Measurements from ENCODE around the gene TTC3.

Gene TTC3

GRCh38 chr21:37153935-37154350 lies 80.9 kb downstream of the TTC3 start:
- no peak for DNase-seq (ENCODE audit: low read depth)

DNA sequence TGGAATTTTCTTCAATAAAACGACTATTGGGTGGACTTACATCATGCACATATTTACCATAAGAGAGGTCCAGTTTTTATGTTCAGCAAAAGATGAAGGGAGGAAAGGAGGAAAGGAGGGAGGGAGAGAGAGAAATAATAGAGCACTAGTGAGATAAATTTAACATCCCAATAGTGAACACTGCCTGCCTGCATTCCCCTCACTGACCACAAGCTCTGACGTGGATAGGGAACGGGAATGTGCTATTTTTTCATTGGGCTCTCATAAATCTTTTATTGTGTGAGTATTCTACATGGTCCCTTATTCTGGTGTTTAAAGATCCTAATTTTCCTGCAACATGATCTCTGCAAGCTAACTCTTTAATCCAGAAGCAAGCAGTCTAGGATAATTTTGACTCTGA lies 82.1 kb downstream of the TTC3 start:
- DNase-seq (ENCODE audit: low read depth) = no peak

DNA sequence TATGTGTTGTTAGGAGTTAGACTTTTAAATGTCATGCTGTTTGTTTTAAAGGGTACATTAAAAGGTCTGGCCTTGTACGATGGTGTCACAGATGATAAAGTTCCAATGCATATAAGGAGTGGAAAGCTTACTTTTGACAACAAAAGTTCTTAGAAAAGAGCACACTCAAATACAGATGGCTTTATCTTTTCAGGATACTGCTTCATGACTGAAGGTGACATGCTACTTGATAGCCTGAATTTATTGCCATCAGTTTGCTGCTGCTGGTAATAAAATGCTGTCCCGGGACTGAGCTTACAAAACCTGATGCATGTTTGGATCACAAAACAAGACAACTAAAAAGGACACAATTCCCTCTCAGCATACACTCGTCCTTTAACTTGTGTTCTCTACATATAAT lies 84.9 kb downstream of the TTC3 start:
- no peak for DNase-seq (ENCODE audit: low read depth)

DNA sequence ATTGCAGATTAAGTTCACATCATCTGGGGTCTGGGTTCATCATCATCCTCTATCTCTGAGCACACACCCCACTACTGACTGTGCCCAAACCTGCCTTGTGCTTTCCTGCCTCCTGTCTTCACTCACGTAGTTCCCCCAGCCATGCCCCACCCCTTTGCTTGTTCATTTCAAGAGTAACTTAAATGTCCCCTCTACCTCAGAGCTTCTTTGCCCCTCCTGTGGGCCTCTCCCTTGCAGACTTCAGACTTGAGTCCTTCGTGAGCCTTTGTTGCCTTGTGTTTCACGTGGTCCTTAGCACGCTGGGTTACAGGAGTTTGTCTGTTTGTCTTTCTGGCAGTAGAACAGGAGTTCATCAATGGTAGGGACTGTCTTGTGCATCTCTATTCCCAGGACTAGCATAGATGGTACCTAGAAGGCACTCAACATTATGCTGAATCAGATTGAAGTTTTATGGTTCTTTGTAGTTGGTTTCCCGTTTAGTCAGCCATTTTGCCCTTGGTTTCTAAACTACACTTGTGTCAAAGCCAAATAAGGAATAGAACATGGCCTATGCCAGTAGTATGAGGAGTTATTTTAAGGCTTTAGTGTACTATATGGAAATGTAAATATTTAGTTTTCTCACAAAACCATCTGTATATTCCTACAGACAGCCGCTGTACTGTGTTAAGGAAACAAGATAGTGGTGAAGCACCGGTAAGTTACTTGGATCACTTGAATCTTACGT lies 86.2 kb downstream of the TTC3 start:
- no peak for DNase-seq (ENCODE audit: low read depth)

- no peak for DNase-seq (ENCODE audit: low read depth)
Observed at GRCh38 chr21:37159949-37160348, 86.9 kb downstream of the TTC3 start.

- DNase-seq (ENCODE audit: low read depth) = no peak
Observed at GRCh38 chr21:37164742-37165141, 91.7 kb downstream of the TTC3 start.

- DNase-seq (ENCODE audit: low read depth) = no peak
Observed at GRCh38 chr21:37165586-37165985, 92.5 kb downstream of the TTC3 start.

GRCh38 chr21:37166733-37167132 lies 93.7 kb downstream of the TTC3 start:
- DNase-seq (ENCODE audit: low read depth) = no peak

DNA sequence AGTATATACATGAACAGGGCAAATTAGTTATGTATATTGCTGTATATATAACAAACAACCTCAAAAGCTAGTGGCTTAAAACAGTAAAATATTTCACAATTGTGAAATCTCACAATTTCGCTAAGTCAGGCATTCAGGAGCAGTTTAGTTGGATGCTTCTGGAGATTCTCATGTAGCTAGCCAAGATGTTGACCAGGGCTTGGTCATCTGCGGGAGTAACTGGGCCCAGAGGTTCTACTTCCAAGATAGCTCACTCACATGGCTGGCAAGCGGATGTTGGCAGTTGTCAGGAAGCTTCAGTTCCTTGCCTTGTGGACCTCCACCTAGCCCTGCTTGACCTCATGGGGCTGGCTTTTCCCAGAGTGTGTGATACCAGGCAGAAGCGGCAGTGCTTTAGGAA lies 95.6 kb downstream of the TTC3 start:
- DNase-seq (ENCODE audit: low read depth) = no peak

DNA sequence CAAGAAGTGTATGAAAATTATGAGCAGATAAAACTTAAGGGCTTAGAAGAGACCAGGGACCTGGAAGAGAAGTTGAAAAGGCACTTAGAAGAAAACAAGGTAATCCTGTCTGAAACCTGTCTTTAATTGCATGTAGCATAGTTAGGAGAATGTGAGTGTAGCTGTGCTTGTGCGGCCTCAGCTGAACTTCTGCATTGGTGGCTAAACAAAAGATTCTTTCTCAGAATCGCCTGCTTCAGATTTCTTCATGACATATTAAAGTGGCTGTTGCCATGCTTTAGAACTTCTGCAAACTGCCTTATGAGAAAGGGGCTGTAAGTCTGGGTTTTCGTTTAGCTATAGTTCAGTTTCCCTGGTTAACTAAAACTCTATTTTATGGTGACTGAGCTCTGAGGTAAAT lies 99.6 kb downstream of the TTC3 start:
- DNase-seq (ENCODE audit: low read depth) = no peak

- no peak for DNase-seq (ENCODE audit: low read depth)
Observed at GRCh38 chr21:37176716-37177115, 103.7 kb downstream of the TTC3 start.

DNA sequence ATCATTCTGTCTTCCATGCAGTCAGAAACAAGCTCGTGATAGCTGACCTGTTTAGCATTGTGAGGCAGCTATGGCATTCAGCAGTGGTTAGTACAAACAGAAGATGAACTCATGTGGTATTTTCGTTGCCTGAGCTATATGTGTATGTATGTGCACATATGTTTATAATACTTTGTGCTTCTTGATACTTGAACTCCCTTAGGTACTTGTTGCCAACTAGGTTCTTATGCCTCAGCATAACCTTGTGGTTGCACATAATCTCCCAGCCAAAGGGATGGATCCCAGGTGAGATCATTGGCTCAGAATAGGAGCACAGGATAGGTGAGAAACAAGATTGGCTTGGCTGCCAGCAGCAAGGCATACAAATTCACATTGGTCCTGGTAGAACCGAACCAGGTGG lies 108.0 kb downstream of the TTC3 start:
- DNase-seq (ENCODE audit: low read depth) = no peak

DNA sequence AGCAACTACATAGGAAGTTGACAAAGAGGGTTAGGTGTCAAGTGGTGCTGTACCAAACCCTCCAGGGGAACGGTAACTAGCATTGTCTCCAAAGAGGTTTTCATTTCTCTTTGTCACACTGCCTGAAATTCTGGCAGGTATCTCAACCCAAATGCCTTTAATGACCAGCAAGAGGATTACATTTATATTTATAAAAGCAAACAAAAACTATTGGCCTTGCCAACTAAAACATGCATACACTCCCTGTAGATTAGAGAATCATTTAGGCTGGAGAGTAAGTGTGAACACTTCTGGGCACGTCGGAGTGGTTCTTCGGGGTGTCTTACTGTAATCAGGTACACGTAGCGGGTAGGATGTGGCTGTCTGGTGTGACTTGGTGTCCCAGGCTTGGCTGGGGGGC lies 109.2 kb downstream of the TTC3 start:
- no peak for DNase-seq (ENCODE audit: low read depth)

- DNase-seq (ENCODE audit: low read depth) = no peak
Observed at GRCh38 chr21:37183749-37184148, 110.7 kb downstream of the TTC3 start.

DNA sequence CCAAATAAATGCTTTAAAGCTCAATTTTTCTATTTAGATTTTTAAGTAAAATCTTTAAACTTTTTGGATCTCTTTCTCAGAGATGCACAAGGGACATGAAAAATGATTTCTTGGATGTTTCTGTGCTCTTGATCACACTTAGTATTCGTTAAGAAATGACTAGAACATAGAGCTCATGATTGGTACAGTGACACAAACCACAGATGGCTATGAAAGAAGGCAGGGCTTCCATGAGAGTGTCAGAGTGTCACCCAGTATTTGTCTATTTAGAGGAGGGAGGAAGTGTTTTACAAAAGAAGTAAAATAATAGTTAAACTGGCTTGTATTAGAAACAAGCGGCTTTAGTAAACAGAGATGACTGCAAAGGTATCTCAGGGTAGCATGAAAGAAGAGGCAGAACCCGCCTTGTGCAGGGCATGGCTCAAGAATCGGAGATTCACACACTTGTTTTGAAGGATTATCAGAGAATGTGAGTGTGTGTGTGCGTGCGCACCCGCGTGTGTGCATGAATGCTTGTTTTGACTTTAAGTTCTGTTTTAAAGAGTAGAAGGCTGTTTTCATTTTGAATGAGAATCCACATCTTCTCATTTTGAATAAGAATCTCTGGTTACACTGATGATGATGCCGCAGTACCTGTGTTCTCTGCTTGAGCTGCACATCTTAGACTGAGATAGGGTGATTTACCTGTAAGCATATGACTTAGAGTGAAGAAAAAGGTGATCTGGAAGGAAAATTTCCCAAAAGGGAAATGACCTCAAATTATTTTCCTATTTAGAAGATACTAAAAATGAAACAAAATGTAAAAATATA lies 111.9 kb downstream of the TTC3 start:
- no peak for DNase-seq (ENCODE audit: low read depth)

GRCh38 chr21:37186983-37187382 lies 113.9 kb downstream of the TTC3 start:
- no peak for DNase-seq (ENCODE audit: low read depth)

DNA sequence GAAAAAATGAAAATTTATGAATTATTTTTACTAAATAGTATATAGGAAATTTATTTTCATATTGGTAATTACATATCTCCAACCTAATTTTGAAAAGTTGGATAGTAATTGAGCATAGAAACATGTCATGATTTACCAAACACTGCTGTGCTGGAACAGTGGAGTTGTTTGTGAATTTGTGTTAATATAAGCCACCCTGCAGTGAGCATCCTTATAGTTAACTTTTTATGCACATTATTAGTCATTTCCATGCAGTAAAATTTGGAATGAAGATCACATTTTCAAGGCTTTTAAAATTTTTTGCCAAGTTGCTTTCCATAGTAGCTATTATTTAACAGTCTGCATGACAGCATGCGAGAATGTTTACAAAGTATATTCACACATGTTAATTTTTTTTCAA lies 115.8 kb downstream of the TTC3 start:
- DNase-seq (ENCODE audit: low read depth) = no peak

DNA sequence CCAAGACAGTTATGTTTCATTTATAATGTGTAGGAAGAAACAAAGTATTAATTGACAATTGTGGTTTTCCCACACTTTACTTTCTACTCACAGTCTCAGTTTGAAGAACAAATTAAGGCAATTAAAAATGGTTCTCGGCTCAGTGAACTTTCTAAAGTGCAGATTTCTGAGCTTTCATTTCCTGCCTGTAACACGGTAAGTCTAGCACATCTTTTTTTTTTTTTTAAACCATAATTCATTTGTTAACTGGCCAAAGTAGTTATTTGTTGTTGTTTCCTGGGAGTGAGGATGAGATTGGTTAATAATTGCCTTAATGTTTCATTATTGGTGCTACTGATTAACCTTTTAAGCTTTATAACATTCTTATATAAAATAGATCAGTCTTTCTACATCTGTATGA lies 119.0 kb downstream of the TTC3 start:
- no peak for DNase-seq (ENCODE audit: low read depth)

DNA sequence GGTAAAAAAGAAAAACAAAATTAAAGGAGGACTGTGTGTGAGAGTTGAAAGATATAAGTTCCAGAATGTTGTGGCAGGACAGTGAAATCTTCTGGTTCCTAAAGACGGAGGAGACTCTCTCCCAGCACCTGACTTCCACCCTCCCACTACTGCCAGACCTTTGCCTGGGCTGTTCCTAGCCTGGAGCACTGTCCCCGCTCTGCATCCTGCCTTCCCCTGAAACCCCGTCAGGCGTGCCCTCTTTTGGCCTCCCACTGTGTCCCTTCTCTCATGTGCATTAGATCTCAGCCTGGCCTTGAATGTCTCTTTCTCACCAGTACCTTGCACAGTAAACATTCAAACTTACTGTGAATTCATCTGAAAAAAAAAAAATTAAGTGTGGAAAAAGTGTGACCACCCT lies 120.0 kb downstream of the TTC3 start:
- DNase-seq (ENCODE audit: low read depth) = no peak

- no peak for DNase-seq (ENCODE audit: low read depth)
Observed at GRCh38 chr21:37193676-37194075, 120.6 kb downstream of the TTC3 start.

- DNase-seq (ENCODE audit: low read depth) = no peak
Observed at GRCh38 chr21:37195059-37195458, 122.0 kb downstream of the TTC3 start.

GRCh38 chr21:37195610-37196009 lies 122.6 kb downstream of the TTC3 start:
- DNase-seq (ENCODE audit: low read depth) = no peak

DNA sequence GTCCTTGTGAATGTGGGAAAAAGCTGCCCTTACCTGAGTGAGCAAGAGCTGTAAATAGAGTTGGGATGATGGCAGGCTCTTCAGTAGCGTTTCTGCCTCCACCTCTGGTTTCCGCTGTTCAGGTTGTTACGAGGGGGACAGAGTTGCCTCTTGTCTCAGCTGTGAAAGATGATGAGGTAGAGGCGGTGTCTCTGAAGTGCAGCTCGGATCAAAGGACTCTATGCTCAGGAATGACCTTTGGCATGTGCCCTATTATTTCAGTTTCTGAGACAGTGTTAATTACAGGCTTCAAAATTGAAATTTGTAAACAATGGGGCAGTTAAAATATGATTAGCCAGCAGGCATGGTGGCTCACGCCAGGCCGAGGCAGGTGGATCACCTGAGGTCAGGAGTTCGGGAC lies 123.8 kb downstream of the TTC3 start:
- DNase-seq (ENCODE audit: low read depth) = no peak

DNA sequence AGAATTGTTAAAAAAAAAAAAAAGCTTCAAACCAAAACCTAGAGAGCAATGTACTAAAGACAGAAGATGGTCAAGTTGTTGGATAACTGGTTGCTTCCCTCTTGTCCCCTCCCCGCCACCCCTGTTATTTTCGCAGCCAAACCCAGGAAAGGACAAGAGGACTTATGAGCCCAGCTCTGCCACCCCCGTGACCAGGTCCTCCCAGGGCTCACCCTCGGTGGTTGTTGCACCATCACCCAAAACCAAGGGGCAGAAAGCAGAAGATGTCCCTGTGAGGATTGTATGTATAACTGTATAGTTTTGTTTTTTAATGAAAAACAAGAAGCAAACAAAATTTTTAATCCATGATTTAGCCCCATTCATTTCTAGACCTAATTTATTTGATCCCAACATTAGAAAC lies 124.7 kb downstream of the TTC3 start:
- no peak for DNase-seq (ENCODE audit: low read depth)

All from stromal cell of bone marrow (primary cell).